NCI-H226 (cell line): ENCODE measurements around the gene HYAL2.

Experiments used
- DNase-seq: peaks from one replicate; pipeline ENCODE4 v3.0.0-alpha.2; 2015

HYAL2 gene

DNA sequence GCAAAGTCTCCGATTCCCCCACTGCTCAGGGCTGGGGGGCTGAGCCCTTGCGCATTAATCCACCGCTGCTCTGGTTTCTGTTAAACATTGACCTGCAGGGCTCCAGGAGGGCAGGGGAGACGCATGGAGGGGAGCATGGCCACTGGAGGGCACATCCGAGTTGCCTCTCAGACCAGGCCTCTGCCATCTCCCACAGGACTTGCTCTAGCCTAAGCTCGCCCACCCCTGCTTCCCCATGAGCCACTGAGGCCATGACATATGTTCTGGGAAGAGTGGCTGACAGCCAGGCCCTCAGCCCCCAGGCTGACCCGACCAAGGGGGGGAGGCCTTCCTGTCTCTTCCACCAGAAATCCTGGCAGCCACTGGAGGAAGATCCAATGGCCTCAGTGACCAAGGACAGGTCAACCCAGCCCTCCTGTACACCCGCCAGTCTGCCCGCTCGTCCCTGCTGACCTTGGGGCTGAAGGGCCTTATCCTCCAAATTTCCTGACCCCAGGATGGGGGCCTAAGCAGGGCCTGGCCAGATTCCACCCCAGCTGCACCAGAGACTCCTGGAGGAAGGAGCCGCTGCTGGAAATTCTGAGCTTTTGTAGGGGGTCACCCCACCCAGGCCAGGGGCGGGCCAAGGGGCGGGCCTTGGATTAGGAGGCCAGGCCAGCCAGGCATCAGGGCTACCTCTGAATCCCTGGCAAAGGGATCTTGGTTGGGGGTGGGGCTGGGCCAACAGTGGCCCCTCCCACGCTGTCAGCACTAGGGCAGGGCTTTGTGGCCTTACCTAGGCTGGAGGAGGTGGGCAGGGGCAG lies 19.3 kb downstream of the HYAL2 start, which contains the start of gene HYAL1:
Gene HYAL1, minus strand, starts transcription at position 562 of the 803 bp plus-strand sequence. CDS start 618 bp downstream, outside the sequence.
- no peak for DNase-seq

DNA sequence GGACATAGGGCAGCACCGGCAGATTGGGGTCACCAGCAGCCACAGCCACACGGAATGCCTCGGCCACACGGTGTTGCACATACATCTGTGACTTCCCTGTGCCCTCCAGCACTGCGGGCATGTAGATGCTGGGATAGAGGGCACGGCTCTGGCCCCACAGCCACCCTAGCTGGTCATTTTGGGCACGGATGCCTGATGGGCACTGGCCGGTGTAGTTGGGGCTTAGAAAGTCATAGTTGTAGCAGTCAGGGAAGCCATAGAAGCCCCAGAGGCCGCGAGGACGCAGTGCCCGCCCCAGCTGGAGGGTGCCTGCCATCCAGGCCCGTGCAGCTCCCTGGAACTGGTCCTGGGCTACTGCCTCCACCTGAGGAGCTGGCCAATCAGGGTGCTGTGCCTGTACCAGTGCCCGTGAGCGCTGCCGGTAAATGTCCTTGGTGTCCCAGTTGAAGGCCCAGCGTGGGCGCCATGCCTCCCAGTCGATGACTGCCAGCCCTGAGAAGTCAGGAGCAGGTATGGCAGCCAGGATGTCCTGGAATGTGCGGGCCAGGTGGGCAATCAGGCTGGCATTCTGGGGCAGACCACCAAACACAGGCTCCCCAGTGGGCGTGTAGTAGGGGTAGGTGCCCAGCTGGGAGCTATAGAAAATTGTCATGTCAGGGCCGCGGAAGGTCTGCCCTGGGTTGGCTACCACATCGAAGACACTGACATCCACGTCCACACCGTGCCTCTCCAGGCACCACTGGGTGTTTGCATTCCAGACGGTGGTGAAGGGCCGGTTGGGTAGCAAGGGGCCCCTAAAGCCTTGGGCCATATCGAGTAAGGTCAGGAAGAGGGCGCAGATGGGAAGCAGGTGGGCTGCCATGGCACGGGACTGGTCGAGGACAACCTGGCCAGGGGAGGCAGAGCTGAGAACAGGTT lies 20.2 kb downstream of the HYAL2 start:
- no peak for DNase-seq

DNA sequence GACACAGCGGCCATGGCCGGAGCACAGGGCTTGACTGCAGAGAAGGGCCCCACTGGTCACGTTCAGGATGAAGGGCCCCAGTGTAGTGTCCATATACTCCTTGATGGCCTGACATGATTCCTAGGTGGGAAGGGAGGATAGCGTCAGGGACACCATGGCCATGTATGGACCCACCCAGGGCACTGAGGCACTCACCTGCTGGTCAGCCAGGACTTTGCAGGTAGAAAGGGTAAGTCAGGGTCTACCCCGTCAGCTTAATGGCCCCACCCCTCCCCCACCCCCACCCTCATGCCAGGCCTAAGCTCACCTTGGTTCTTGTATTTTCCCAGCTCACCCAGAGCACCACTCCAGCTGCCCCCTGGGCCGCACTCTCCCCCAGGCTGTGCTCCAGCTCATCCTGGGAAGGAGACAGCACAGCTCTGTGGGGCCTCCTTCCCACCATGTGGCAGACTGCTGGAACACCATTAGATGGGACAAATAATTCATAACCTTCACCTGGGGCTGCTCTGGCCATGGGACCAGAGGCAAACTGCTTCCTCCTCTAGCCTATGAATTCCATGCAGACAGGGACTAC lies 21.8 kb downstream of the HYAL2 start:
- no peak for DNase-seq

DNA sequence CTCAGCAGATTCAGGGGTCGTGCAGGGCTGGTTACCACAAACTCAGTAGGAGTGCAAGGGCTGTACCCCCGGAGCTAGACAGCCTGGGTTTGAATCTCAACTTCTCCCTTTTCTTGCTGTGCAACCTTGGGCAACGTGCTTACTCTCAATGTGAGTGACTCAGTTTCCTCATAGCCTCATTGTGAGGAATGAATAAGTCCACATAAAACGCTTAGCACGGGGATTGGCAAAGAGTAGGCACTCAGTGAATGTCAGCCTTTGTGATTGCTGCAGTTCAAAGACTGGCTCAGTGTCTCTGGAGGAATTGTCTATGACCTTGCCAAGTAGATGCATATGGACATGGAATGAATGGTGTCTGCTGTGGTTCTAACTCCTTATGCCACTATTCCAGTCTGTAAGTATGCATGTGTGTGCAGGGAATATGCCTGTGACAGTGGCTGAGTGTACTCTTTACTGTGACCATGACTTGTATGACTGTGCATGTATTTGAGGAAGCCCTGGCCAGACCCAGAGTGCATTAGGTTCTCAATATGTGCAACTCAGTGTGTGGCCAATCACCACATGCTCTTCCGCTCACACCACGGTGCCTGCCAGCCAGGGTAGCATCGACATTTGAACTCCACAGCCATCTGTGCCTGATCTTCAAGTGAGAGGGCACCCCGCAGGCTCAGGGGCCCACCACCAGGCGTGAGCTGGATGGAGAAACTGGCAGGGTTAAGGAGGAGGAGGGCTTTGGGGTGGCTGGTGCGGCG lies 22.4 kb downstream of the HYAL2 start:
- DNase-seq = no peak

DNA sequence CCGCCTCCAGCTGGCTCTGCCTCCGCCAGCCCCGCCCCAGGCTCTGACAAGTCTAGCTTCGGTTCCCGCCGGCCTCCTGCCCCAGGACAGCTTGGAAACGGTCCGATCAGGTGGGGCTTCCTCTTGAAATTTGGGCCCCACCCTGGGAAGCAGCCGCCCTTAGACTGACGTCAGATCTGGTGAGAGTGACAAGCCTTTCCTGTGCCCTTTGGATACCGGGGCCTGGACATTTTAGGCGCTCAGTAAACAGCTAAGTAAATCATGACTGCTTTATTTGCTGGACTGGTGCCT lies 23.0 kb downstream of the HYAL2 start:
- no peak for DNase-seq

DNA sequence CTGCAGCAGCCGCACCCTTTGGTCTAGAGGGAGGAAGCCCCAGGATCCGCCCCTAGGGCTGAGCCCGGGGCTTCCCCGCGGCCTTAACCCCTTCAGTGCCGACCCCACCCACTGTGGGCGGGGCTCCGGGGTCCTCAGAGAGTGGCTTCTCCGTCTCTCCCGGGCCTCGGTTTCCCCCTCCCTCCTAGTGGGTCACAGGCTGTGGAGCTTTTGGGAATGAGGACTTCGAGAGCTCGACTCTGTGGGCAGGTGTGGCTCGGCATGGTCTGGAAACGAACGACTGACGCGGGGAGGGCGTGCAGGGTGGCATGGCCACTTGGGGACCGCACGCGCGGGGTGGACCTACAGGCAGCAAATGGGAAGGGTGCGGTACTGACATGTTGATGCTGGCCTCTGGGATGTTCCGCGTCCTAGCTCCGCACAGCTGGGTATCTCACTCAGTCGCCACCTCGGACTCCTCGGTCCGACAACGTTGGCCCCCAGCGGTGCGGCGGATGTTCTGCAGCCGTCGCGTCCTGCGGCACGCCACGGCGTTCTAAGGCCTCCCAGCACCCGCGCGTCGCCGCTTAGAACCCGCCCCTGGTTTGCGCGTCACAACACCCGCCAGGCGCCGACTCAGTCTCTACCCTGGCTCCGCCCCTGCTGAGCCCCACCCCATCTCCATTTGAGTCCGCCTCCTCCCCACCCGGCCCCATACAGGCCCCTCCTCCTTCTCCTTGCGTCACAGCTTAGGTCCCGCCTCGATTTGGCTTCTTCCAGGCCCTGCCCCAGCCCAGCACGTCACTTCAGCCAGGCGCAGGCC lies 23.5 kb downstream of the HYAL2 start, which contains the start of the genes HYAL3 and NAA80:
Gene HYAL3, minus strand, starts transcription at position 570 of the 802 bp plus-strand sequence. CDS start 3,803 bp downstream, outside the sequence.
Gene NAA80, minus strand, starts transcription at position 570 of the 802 bp plus-strand sequence. CDS start 1,942 bp downstream, outside the sequence.
- DNase-seq = peak; percentile 80

DNA sequence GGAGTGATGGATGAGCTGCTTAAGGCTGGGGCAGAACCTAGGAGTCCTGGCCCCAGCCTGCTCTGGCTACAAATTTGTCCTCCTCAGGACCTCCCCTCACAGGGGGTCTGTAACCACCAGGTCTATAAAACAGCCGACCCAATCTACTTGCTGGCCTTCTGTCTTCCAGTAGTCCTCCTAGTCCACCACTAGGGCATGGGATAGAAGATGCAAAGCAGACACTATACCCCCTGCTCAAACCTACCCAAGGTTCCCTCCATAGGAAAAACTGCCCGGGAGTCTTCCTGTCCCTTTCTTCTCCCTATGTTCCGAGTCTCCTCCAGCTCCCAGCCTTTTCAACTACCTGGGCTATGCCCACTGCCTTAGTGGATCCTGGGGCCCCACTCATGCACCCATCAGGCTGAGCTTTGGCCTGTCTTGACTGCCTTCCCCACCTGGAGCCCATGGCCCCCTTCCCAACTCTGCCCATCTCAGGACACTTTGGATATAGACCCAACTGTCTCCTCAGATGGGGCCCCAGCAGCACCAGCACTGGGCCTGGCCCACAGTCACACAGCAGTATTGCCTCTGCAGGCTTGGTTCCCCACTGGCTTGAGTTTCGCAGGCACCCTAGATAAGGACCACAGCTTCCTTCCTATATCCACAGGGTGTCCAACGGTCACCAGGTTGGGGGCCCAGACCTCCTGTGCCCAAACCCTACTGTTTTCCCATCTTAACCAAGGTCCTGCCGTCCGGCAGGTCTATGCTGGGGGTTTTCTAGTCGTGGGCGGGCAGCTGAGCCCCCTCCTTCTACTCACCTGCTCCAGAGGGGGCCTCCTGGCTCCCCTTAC lies 24.4 kb downstream of the HYAL2 start:
- no peak for DNase-seq

GRCh38 chr3:50297384-50297775 lies 25.2 kb downstream of the HYAL2 start:
- no peak for DNase-seq

DNA sequence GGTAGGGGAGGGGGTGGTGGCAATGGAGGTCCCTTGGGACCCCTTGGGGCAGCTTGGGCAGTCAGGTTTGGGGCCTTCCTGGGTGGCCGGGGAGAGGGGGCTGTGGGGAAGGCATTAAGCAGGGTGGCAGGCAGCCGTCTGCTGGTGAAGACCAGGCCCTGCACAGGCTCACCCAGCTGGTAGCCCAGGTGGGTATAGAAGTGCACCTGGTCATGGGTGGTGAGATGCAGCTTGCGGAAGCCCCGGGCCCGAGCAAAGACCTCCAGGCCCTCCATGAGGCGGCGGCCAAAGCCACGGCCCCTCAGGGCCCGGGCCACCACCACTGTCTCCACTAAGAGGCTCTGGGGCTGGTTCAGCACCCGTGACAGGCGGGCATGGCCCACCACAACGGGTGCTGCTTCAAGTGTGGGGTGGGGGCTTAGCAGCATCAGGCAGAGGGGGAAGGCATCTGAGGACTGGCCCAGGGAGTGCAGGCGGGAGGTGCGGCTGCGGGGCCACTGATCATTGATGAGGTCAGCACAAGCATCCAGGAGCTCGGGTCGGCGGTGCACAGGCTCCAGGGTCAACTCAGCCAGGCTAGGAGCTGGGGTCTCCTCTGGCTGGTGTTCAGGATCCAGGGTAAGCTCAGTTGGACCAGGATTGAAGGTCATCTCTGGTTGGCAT lies 25.7 kb downstream of the HYAL2 start:
- DNase-seq = no peak

DNA sequence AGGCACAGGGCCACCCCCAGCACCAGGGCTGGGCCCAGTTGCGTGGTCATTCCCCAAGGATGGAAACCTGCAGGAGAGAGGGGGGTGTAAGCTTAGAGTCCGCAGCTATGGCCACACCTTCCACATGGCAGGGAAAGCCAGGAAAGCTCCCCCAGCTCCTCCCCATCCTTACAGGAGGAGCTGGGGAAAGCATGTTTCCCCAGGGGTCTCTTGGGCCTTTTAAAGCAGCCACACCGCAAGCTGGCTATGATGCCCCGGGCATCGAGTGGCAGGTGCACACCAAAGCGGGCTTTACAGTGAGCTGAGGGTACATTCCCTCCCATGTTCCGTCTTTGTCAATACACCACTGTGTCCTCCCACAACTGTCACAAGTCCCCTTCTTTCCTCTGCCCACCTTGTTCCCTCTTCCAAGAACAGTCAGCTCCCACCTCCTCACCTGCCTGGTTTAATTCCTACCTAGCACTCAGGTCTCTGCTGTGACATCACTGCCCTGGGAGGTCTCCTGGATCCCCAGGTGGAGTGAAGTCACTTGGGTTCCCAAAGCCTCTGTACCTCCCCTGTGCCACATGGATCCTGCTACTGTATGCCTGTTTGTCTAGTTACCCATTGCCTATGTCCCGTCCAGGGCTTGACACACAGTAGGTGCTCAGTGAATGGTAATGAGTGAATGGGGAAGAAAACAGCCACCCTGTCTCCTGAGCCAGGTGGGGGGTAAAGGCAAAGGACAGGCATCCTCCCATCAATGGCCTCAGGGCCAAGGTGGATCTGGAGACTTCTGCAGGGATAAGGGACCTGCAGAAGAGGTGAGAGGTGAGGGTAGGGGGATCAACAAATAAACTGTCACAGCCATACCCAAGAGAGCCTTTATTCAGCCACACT lies 26.8 kb downstream of the HYAL2 start:
- no peak for DNase-seq

GRCh38 chr3:50294492-50295403 lies 27.8 kb downstream of the HYAL2 start:
- DNase-seq = no peak

DNA sequence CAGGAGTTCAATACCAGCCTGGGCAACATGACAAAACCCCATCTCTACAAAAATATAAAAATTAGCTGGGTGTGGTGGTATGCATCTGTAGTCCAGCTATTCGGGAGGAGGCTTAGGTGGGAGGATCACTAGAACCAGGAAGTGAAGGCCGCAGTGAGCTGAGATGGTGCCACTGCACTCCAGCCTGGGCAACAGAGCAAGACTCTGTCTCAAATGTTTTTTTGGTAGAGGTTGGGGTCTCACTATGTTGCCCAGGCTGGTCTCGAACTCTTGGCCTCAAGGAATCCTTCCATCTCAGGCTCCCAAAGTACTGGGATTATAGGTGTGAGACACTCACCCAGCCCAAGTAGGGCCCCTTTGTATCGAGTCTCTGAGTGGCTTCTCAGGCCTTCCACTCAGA lies 28.5 kb downstream of the HYAL2 start:
- no peak for DNase-seq

GRCh38 chr3:50293079-50293801 lies 29.3 kb downstream of the HYAL2 start:
- DNase-seq = no peak

- DNase-seq = peak; percentile 90
These were observed 30.1 kb downstream of the HYAL2 start, which contains the start of gene IFRD2 for GRCh38 chr3:50292159-50293078. IFRD2 (minus strand) TSS chr3:50292429; CDS start chr3:50292274, 155 bp downstream.

- DNase-seq = no peak
These were observed 32.3 kb downstream of the HYAL2 start for GRCh38 chr3:50290161-50290641.

DNA sequence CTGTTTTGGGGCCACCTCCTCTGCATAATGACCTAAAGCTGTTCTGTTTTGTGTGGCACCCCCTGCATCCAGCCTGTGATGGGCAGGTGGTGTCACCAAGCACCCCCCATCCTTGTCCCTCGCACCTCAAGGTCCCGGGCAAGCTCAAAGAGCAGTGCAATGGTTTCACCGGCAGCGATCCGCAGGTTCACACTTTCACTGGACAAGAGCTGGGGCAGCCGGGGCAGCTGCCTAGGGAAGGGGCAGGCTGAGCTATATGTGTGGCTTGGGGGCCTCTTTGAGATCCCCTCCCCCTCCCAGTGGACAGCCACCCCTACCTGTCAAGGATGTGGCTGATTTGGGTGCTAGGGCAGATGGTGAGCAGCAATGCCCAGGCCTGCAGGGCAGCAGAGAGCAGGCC lies 33.4 kb downstream of the HYAL2 start:
- DNase-seq = no peak
